Measurements from ENCODE around the gene SPAST.

DNA sequence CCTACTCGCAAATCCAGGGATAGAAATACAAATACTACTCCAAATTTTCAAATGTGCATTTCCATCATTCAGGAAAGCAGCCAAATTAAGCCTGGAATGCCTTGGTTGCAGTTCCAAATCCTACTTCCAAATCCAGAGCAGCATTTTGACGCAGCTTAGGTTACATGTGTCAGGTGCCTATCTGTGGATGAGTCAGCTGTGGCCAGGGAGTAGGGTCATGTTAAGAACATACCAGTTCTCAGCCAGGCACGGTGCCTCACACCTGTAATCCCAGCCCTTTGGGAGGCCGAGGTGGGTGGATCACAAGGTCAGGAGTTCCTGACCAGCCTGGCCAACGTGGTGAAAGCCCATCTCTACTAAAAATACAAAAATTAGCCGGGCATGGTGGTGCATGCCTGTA is 119.3 kb downstream of the SPAST start:
- no peak for TF ChIP-seq ZNF292 (CRISPR knock-in tag; IDR thresholded peaks at IDR 0.05; ENCODE audit: borderline replicate concordance, low read depth)
- no peak for TF ChIP-seq ZBTB1 (CRISPR knock-in tag; IDR thresholded peaks at IDR 0.05; ENCODE audit: borderline replicate concordance)
- no peak for TF ChIP-seq HDAC2 (CRISPR knock-in tag; IDR thresholded peaks at IDR 0.05)
- TF ChIP-seq ZNF256 (CRISPR knock-in tag; conservative IDR thresholded peaks at IDR 0.05): no peak
- TF ChIP-seq, protein P1, sequence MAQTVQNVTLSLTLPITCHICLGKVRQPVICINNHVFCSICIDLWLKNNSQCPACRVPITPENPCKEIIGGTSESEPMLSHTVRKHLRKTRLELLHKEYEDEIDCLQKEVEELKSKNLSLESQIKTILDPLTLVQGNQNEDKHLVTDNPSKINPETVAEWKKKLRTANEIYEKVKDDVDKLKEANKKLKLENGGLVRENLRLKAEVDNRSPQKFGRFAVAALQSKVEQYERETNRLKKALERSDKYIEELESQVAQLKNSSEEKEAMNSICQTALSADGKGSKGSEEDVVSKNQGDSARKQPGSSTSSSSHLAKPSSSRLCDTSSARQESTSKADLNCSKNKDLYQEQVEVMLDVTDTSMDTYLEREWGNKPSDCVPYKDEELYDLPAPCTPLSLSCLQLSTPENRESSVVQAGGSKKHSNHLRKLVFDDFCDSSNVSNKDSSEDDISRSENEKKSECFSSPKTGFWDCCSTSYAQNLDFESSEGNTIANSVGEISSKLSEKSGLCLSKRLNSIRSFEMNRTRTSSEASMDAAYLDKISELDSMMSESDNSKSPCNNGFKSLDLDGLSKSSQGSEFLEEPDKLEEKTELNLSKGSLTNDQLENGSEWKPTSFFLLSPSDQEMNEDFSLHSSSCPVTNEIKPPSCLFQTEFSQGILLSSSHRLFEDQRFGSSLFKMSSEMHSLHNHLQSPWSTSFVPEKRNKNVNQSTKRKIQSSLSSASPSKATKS (CRISPR knock-in tag; IDR thresholded peaks at IDR 0.05): no peak

Data from HepG2 (cell line).